ENCODE results near the gene NAA15.

Gene NAA15

DNA sequence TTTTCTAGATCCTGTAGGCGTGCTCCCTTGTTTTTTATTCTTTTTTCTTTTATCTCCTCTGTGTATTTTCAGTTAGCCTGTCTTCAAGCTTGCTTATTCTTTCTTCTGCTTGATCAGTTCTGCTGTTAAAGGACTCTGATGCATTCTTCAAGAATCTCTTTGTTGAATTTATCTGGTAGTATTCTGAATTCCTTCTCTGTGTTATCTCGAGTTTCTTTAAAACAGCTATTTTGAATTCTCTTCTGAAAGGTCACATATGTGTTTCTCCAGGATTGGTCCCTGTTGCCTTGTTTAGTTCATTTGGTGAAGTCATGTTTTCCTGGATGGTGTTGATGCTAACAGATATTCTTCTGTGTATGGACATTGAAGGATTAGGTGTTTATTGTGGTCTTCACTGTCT is 167.9 kb downstream of the NAA15 start:
- Histone ChIP-seq H4K20me1 (0 out of 2 replicates have a peak, but pooled peaks cover 7% of the 10 kb centered on the region), H3K36me3 (peaks cover 43% of the 10 kb centered on the region)

More for the DNA sequence above, 167.9 kb downstream of the NAA15 start:
- H3K27me3 ChIP-seq = no peaks in the 10 kb centered on the region
- no peak for TF ChIP-seq Cebpa-rat (IDR thresholded peaks at IDR 0.05)
- peaks cover 51% of the 10 kb centered on the region for H3K9me3 ChIP-seq
- H3K9ac ChIP-seq = no peak overlapping the region
- H3K4me2 ChIP-seq = no peak overlapping the region
- H3K27ac ChIP-seq = no peak overlapping the region
- no peak overlapping the region for H3K4me3 ChIP-seq
- no peaks in the 10 kb centered on the region for H3K4me1 ChIP-seq
